CD4-positive, alpha-beta T cell (primary cell): ENCODE results near the gene U2AF2. TPM values are rescaled to one million over a fixed set of nuclear protein-coding genes. Genes with fewer than 3 reads are reported as not detected.

ENCODE experiments used
- ATAC-seq: fragments of 200-7000 bp; cut with Tn5 transposase; one replicate; pipeline ENCODE4 v1.10.0; 2022; ENCODE audit warnings: mild to moderate bottlenecking; ENCODE audit not compliant: poor library complexity
- CTCF ChIA-PET: fragments of 350-600 bp; sonication (Branson Sonifier 250); formaldehyde crosslinking; loops from one replicate; lab custom pipeline; 2021; ENCODE audit warnings: antibody characterized with exemption, inconsistent platforms; lab: Charles Lee
- POLR2A ChIA-PET: fragments of 350-600 bp; sonication (Branson Sonifier 250); formaldehyde crosslinking; loops from one replicate; lab custom pipeline; 2021; ENCODE audit warnings: antibody characterized with exemption, inconsistent platforms; lab: Charles Lee
- DNase-seq, 14 experiments: peaks; one replicate each; pipeline ENCODE4 v3.0.0-alpha.2; 2013 to 2020; ENCODE audit warnings: mixed read lengths in 2 of 14
- H3K27ac ChIP-seq, 2 donors: one replicate each; pipeline versions ENCODE4 v1.5.1 to v1.7.0; 2013; ENCODE audit warnings: low read length in 2 of 2, low read depth in 1 of 2, mild to moderate bottlenecking in 1 of 2
- H3K27me3 ChIP-seq, 2 experiments: 1 replicate in 1 of 2; 2 replicates in 1 of 2; pipeline versions ENCODE4 v1.6.1 to v1.7.0; 2013; ENCODE audit warnings: low read length in 2 of 2, control low read depth in 1 of 2, mild to moderate bottlenecking in 1 of 2, moderate library complexity in 1 of 2; ENCODE audit not compliant: insufficient read depth in 2 of 2, control insufficient read depth in 1 of 2
- H3K36me3 ChIP-seq: one replicate; pipeline ENCODE4 v1.6.1; 2013; ENCODE audit warnings: low read length, control low read depth; ENCODE audit not compliant: insufficient read depth
- H3K4me1 ChIP-seq: one replicate; pipeline ENCODE4 v1.6.1; 2013; ENCODE audit warnings: low read length, control low read depth; ENCODE audit not compliant: insufficient read depth
- H3K4me3 ChIP-seq: one replicate; pipeline ENCODE4 v1.5.1; 2013; ENCODE audit warnings: mild to moderate bottlenecking, low read length, moderate library complexity
- H3K9me3 ChIP-seq, 2 experiments: 1 replicate in 1 of 2; 2 replicates in 1 of 2; pipeline versions ENCODE4 v1.6.1 to v1.7.0; 2013; ENCODE audit warnings: low read length in 2 of 2, mild to moderate bottlenecking in 2 of 2, control low read depth in 1 of 2, moderate library complexity in 1 of 2; ENCODE audit not compliant: control insufficient read depth in 1 of 2, insufficient read depth in 1 of 2
- H3K27ac Mint-ChIP-seq: one replicate; pipeline ENCODE4 v1.8.0; 2020; ENCODE audit warnings: mixed read lengths
- H3K27me3 Mint-ChIP-seq: one replicate; pipeline ENCODE4 v1.8.0; 2021; ENCODE audit warnings: mixed read lengths
- H3K36me3 Mint-ChIP-seq: one replicate; pipeline ENCODE4 v1.8.0; 2021; ENCODE audit warnings: low read depth, mixed read lengths
- H3K4me1 Mint-ChIP-seq: one replicate; pipeline ENCODE4 v1.8.0; 2021; ENCODE audit warnings: low read depth, mixed read lengths
- H3K4me3 Mint-ChIP-seq: one replicate; pipeline ENCODE4 v1.8.0; 2020; ENCODE audit warnings: mild to moderate bottlenecking, mixed read lengths
- H3K9me3 Mint-ChIP-seq: one replicate; pipeline ENCODE4 v1.8.0; 2020; ENCODE audit warnings: mixed read lengths
- intact Hi-C, 2 experiments: fragments of 100-400 bp; cut with DNase I in 1 of 2; cut with micrococcal nuclease in 1 of 2; formaldehyde crosslinking; loops; one replicate each; pipeline versions ENCODE4 v1.15.1 to v1.9.0; 2023 to 2025; cut with DNase I, micrococcal nuclease
- total RNA-seq, 174 experiments: library from RNA in 2 of 174; stranded (reverse) in 2 of 174; gene quantifications; one replicate each; pipeline ENCODE4 v1.2.3 and lab custom pipeline; 2021 to 2026
- TF ChIP-seq, protein P1 (sequence below): fragments of 200-600 bp; IDR thresholded peaks from one replicate; pipeline ENCODE4 v1.8.0; 2022; ENCODE audit warnings: antibody characterized with exemption, mild to moderate bottlenecking

U2AF2 gene
- total RNA-seq, 2 experiments from 2014 or later = 209 to 212 TPM

DNA sequence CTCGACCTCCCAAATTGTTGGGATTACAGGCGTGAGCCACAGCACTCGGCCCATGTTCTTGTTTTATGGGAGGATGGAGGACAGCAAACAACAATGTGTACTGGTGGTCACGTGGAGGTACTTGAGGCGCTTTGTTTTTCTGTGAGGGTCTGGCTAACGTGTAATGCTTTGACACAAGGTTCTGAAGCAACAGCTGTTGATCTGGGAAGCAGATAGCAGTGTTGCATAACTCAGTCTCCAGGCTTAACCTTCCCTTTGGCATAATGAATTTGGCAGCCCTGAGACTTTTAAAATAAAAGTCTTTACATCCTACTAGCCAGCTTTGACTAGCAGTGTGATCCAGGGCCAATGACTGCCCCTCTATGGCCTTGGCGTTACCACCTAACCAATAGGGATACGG lies 21.0 kb upstream of the U2AF2 start:
- DNase-seq (peak in 1 of 14 experiments; percentile 20), ATAC-seq (no peak)
- Mint-ChIP-seq H3K4me3 (peak overlapping the region; percentile 23), H3K27me3 (no peaks in the 10 kb centered on the region), H3K36me3 (peaks cover 32% of the 10 kb centered on the region), H3K4me1 (peaks cover 55% of the 10 kb centered on the region), H3K9me3 (no peaks in the 10 kb centered on the region), H3K27ac (no peak overlapping the region)
- intact Hi-C loops = loop anchor here (2.0 to 10.0 kb wide), 7 partner anchors 41 to 492 kb away; partner anchors contain the start of genes PPP6R1 (in 2 of the 2), EPN1 (in 1 of the 2), UBE2S (in 1 of the 2) and ZNF579 (in 1 of the 2)
- H3K36me3 ChIP-seq = peaks cover 3% of the 10 kb centered on the region
- H3K9me3 ChIP-seq = no peaks in the 10 kb centered on the region
- H3K4me1 ChIP-seq = peaks cover 59% of the 10 kb centered on the region
- POLR2A ChIA-PET = interaction anchor here (1.3 to 3.6 kb wide), 8 partner anchors 9 to 516 kb away, joined by 3 to 46 read pairs (median 14); partner anchors contain the start of genes CCDC106, FIZ1, PPP1R12C and U2AF2
- H3K27me3 ChIP-seq = no peaks in the 10 kb centered on the region
- no peak overlapping the region for H3K4me3 ChIP-seq
- H3K27ac ChIP-seq = no peak overlapping the region
- TF ChIP-seq, protein P1, sequence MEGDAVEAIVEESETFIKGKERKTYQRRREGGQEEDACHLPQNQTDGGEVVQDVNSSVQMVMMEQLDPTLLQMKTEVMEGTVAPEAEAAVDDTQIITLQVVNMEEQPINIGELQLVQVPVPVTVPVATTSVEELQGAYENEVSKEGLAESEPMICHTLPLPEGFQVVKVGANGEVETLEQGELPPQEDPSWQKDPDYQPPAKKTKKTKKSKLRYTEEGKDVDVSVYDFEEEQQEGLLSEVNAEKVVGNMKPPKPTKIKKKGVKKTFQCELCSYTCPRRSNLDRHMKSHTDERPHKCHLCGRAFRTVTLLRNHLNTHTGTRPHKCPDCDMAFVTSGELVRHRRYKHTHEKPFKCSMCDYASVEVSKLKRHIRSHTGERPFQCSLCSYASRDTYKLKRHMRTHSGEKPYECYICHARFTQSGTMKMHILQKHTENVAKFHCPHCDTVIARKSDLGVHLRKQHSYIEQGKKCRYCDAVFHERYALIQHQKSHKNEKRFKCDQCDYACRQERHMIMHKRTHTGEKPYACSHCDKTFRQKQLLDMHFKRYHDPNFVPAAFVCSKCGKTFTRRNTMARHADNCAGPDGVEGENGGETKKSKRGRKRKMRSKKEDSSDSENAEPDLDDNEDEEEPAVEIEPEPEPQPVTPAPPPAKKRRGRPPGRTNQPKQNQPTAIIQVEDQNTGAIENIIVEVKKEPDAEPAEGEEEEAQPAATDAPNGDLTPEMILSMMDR = no peak
- CTCF ChIA-PET = interaction anchor here (0.5 to 4.0 kb wide), 6 partner anchors 12 to 176 kb away, joined by 3 to 48 read pairs (median 10); partner anchors contain the start of genes ZNF579 and ZNF865

DNA sequence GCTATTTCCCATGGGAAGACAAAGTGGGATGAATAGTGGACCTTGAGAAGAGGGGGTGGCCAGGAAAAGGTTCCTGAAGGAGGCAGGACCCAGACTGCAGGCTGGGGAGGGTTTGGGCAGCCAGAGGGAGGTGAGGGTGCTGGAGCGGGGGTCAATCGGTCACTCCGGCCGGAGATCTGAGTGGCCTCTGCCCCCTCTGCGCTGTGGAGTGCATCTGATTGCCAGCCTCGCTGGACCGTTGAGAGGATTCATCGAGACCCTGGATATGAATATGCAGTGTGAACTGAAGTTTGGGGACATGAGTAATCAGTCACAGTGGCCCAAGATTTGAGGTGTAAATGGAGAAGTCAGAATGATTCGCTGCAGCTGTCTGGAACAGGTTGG lies 19.5 kb upstream of the U2AF2 start:
- peak overlapping the region; percentile 96 for H3K4me3 Mint-ChIP-seq
- Histone ChIP-seq H3K9me3 (peaks cover 0 to 3% of the 10 kb centered on the region in 2 experiments), H3K36me3 (peaks cover 3% of the 10 kb centered on the region), H3K4me1 (peaks cover 70% of the 10 kb centered on the region), H3K4me3 (peak overlapping the region; percentile 69), H3K27me3 (no peaks in the 10 kb centered on the region), H3K27ac (peak overlapping the region; percentile 98 to 100)
- peaks cover 66% of the 10 kb centered on the region for H3K4me1 Mint-ChIP-seq
- DNase-seq = peak in 2 of 14 experiments; percentile 56 to 58
- no peaks in the 10 kb centered on the region for H3K27me3 Mint-ChIP-seq
- peaks cover 3% of the 10 kb centered on the region for H3K9me3 Mint-ChIP-seq
- peak overlapping the region; percentile 99 for H3K27ac Mint-ChIP-seq
- peaks cover 35% of the 10 kb centered on the region for H3K36me3 Mint-ChIP-seq
- TF ChIP-seq, protein P1 = no peak
- ATAC-seq = no peak
- intact Hi-C loops = loop anchor here (2.0 to 10.0 kb wide), 4 partner anchors 39 to 381 kb away; partner anchors contain the start of genes PPP6R1 (in 2 of the 2), EPN1 (in 1 of the 2), UBE2S (in 1 of the 2) and ZNF579 (in 1 of the 2)
- POLR2A ChIA-PET = interaction anchor here (0.6 to 3.6 kb wide), 18 partner anchors 8 to 376 kb away, joined by 3 to 46 read pairs (median 10); partner anchors contain the start of genes CCDC106, FIZ1, ISOC2 and PPP6R1
- CTCF ChIA-PET = interaction anchor here (1.4 to 5.0 kb wide), 3 partner anchors 19 to 132 kb away, joined by 3 to 29 read pairs (median 6); partner anchors contain the start of genes U2AF2 and ZNF865

DNA sequence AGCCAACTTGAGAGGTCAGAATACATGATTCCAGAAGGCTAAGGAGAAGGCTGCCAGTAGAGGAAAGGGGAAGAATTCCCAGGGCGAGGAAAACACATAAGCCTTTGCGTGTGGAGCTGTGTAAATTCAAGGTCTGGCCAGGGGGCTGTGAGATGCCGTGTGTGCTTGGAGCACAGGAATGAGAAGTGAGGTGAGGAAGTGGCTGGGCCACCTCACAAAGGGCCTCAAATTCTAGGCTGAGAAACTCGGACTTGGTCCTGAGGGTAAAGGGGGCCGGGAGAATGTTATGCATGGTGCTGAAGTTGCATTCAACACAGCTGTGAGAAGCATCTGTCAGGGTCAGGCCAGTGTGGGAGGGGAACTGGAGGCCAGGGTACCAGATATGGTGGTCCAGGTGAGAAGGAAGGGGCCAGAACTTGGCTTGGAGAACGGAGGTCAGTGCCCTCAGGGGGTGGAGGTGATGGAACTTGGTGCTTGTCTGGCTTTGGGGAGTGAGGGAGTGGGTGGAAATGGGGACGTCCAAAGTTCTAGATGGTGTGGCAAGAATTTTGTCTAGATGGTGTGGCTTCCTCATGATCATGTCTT lies 18.9 kb upstream of the U2AF2 start:
- TF ChIP-seq, protein P1 = no peak
- H3K27ac Mint-ChIP-seq = peak overlapping the region; percentile 99

More for the DNA sequence above, 18.9 kb upstream of the U2AF2 start:
- Histone ChIP-seq H3K27me3 (no peaks in the 10 kb centered on the region), H3K4me1 (peaks cover 75% of the 10 kb centered on the region), H3K27ac (peak overlapping the region; percentile 98 to 100), H3K36me3 (peaks cover 3% of the 10 kb centered on the region), H3K9me3 (peaks cover 0 to 5% of the 10 kb centered on the region in 2 experiments), H3K4me3 (peak overlapping the region; percentile 69)
- Mint-ChIP-seq H3K27me3 (no peaks in the 10 kb centered on the region), H3K4me3 (peak overlapping the region; percentile 96), H3K36me3 (peaks cover 35% of the 10 kb centered on the region), H3K4me1 (peaks cover 68% of the 10 kb centered on the region), H3K9me3 (peaks cover 3% of the 10 kb centered on the region)
- ChIA-PET CTCF (interaction anchor here (1.1 to 5.0 kb wide), 5 partner anchors 18 to 132 kb away, joined by 3 to 29 read pairs (median 3); partner anchors contain the start of genes FIZ1 and U2AF2), POLR2A (interaction anchor here (0.5 to 3.1 kb wide), 9 partner anchors 11 to 174 kb away, joined by 3 to 17 read pairs (median 5); partner anchors contain the start of genes FIZ1, ISOC2, U2AF2 and ZNF628)
- intact Hi-C loops = loop anchor here (1.0 to 10.0 kb wide), 5 partner anchors 39 to 381 kb away; partner anchors contain the start of genes PPP6R1 (in 2 of the 2), EPN1 (in 1 of the 2), UBE2S (in 1 of the 2) and ZNF579 (in 1 of the 2)
- DNase-seq = peak in 1 of 14 experiments; percentile 31
- no peak for ATAC-seq
